GM12873 (cell line): ENCODE data around the gene OXCT1.

Experiments used
- TF ChIP-seq, protein P1 (sequence below): IDR thresholded peaks from 2 replicates; pipeline ENCODE4 v1.5.1; 2012; ENCODE audit warnings: low read depth, mild to moderate bottlenecking, moderate library complexity, low read length, control low read depth; ENCODE audit not compliant: insufficient read depth; ENCODE audit errors: missing control alignments

OXCT1 gene

DNA sequence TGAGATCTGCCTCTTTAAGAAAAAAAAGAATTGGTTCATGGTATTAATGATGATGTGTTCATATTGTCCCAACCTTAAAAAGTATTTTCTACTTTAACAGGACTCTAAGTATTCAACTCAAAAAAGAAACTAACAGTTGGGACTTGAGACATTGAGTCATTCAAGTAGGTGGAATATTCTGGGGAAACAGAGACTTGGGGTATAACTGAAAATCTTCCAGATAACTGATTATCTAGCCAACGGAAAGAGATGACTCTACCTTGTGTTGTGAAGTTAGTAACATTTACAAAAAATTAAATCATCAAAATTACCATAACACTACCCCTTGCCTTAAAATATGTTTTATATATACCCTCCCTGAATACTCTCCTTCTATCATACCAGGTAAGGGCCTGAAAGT is 19.1 kb downstream of the OXCT1 start:
- TF ChIP-seq, protein P1, sequence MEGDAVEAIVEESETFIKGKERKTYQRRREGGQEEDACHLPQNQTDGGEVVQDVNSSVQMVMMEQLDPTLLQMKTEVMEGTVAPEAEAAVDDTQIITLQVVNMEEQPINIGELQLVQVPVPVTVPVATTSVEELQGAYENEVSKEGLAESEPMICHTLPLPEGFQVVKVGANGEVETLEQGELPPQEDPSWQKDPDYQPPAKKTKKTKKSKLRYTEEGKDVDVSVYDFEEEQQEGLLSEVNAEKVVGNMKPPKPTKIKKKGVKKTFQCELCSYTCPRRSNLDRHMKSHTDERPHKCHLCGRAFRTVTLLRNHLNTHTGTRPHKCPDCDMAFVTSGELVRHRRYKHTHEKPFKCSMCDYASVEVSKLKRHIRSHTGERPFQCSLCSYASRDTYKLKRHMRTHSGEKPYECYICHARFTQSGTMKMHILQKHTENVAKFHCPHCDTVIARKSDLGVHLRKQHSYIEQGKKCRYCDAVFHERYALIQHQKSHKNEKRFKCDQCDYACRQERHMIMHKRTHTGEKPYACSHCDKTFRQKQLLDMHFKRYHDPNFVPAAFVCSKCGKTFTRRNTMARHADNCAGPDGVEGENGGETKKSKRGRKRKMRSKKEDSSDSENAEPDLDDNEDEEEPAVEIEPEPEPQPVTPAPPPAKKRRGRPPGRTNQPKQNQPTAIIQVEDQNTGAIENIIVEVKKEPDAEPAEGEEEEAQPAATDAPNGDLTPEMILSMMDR = no peak

DNA sequence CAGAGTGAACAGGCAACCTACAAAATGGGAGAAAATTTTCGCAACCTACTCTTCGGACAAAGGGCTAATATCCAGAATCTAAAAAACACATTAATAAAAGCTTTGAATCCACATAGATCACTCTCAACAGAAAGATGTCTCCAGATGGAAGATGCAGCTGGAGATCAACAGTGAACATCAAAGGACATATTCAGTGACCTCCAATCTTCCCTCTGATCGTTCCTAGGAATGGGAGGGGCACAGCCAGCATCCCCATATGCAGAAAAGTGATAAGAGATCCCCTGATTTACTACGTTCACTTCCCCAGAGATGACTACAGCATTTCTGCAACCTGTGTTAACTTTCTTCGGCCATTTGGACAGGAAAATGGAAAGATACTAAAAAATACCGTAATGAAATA is 21.2 kb downstream of the OXCT1 start:
- TF ChIP-seq, protein P1 = no peak

DNA sequence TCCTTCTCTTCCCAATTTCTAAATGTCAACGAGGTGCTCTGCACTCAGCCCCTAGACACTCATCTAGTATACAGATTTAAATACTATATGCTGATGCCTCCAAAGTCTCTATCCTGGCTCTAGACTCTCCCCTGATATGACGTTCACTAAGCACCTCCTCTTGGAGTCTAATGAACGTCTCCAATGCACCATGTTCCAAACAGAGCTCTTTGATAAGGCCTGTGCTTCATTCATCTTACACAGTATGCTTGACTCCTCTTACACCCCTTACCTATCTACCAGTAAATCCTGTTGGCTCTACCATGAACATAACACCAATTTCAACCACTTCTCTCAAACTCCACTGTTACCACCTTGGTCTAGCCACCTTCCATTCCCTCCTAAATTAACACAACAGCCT is 25.7 kb downstream of the OXCT1 start:
- TF ChIP-seq, protein P1 = no peak

DNA sequence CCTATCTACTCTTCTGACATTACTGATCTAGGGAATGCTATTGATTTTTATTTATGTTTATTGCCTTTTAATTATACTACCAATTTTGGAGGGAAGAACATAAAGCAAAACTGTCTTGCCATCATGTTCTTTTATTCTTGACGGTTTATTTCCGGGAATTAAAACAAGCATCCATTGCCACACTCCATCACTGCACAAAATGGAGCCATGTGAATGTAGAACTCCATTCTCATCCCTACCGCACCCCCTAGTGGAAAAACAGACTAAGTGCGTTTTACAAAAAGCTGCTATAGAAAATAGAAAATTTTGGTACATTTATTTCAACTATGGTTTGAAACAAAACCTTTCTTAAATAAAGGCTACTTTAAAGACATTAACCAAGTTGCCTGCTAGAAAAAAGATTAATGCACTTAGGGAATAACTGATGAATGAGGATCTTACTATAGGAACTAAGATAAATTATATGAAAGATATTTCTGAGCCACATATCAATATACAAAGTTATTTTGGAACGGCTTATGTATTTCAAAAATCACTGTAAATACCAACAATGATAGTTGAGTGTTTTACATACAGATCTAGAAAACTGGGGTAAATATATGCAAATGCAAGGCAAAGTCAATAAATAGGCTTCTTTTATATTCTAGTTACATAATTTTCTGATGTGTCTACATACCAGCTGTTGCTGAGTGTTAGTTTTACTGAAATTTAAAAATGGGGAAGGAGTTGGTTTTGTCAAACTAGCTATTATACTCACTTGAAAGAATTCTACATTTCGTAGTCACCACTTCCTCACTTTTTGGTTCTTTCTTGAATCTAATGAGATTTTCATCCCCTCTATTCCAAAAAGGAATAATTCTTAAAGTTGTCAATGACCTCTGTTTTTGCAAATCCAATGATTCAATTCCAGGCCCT is 26.5 kb downstream of the OXCT1 start:
- TF ChIP-seq, protein P1 = peak; percentile 73

DNA sequence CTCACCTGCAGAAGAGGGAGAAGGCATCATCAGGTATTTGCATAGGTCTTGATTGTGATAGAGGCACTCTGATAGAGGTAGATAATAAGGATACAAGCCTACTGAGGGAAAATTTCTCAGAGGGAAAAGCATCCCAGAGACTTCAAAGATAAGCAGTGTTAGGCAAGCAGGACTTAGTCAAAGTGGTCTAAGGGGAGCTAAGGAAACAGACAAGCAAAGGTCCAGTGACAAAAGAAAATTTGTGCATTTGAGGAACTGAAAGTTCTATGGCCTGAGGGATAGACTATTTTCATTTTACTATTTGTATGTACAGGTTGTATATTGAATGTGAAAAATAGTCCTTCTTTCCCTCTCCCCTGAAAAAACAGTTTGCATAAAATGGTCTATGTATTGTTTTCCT is 27.4 kb downstream of the OXCT1 start:
- TF ChIP-seq, protein P1 = no peak

DNA sequence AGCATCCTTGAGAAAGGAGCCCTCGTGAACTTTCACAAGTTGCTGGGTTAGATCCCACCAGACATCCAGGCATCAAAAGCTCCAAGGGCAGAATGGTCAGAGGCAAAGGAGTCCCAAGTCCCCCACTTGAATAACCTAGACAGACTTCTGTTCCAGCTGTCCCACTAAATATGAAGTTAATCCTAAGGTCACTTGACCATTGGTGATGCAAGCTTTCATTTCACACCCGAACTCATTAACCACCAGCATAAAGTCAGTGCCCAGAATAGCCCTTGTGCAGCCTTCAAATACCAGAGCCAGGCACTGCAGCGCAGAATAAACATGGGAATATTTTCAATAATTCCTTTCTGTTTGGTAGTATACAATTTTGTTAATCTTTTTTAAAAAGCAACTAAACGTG is 28.9 kb downstream of the OXCT1 start:
- TF ChIP-seq, protein P1 = no peak

DNA sequence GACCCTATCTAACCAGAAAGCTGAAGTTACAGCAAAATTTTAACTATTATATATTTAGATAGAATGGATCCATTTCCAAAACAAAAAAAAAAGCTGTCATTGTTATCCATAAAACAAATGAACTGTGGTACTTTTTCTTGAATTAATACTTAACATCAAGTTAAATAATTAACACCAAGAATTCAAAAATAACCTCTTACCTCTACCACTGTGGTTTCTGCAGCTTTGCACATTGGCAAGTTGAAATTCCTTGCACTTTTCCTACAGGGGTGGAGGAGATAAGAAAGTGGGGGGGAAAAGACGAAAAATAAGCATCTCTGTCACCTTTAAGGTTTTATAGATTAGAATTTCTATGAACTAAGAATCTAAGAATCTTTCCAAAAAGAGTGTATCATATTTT is 30.0 kb downstream of the OXCT1 start:
- TF ChIP-seq, protein P1 = no peak
